Activated T-cell treated with anti-CD3 and anti-CD28 coated beads, Interleukin-2, amount 50 U/mL, for 48 hours (primary cell): Measurements from ENCODE around the gene GABRD.

ENCODE experiments used
- DNase-seq, 2 experiments: peaks; one replicate each; pipeline ENCODE4 v3.0.0-alpha.2; 2020

The GABRD gene

GRCh38 chr1:2056955-2057590, 37.9 kb downstream of the GABRD start:
- no peak for DNase-seq

- DNase-seq: no peak
Observed at GRCh38 chr1:2059290-2059953, 40.3 kb downstream of the GABRD start.

GRCh38 chr1:2060072-2060471, 40.9 kb downstream of the GABRD start:
- DNase-seq: no peak

GRCh38 chr1:2060535-2060934, 41.4 kb downstream of the GABRD start:
- no peak for DNase-seq

- DNase-seq: no peak
Observed at GRCh38 chr1:2061065-2061778, 42.1 kb downstream of the GABRD start.

GRCh38 chr1:2065699-2066098, 46.6 kb downstream of the GABRD start:
- DNase-seq: no peak

- DNase-seq: no peak
Observed at GRCh38 chr1:2067393-2067792, 48.2 kb downstream of the GABRD start.

- no peak for DNase-seq
Observed at GRCh38 chr1:2067981-2068380, 48.8 kb downstream of the GABRD start.

- no peak for DNase-seq
Observed at GRCh38 chr1:2068951-2069350, 49.8 kb downstream of the GABRD start.

GRCh38 chr1:2070016-2070415, 50.9 kb downstream of the GABRD start:
- DNase-seq: no peak

GRCh38 chr1:2070800-2071530, 51.8 kb downstream of the GABRD start:
- no peak for DNase-seq

- peak in 1 of 2 experiments; percentile 37 for DNase-seq
Observed at GRCh38 chr1:2072109-2072806, 53.1 kb downstream of the GABRD start.

GRCh38 chr1:2072891-2073290, 53.7 kb downstream of the GABRD start:
- DNase-seq: no peak

GRCh38 chr1:2073382-2074230, 54.5 kb downstream of the GABRD start:
- no peak for DNase-seq

- DNase-seq: no peak
Observed at GRCh38 chr1:2074396-2074795, 55.3 kb downstream of the GABRD start.

GRCh38 chr1:2074944-2075740, 56.0 kb downstream of the GABRD start:
- no peak for DNase-seq

- no peak for DNase-seq
Observed at GRCh38 chr1:2076826-2077225, 57.7 kb downstream of the GABRD start.

GRCh38 chr1:2078170-2078569, 59.0 kb downstream of the GABRD start:
- no peak for DNase-seq

GRCh38 chr1:2079396-2080085, 60.4 kb downstream of the GABRD start:
- no peak for DNase-seq

- DNase-seq: no peak
Observed at GRCh38 chr1:2080140-2080539, 61.0 kb downstream of the GABRD start.
